Measurements from ENCODE around the gene ATP9A. TPM values are rescaled to one million over a fixed set of nuclear protein-coding genes. Genes with fewer than 3 reads are reported as not detected.

ATP9A gene
- polyA plus RNA-seq, 1 of the 3 experiments (the other 2 are of a cell fraction), result 11.0 TPM

GRCh38 chr20:51763965-51764602 lies 4.1 kb downstream of the ATP9A start:
- Histone ChIP-seq H3F3A (replicated peaks; ENCODE audit: insufficient read depth) (peaks cover 13% of the 10 kb centered on the region), H3K9me2 (no peaks in the 10 kb centered on the region), H4K20me1 (ENCODE audit: insufficient read depth) (no peaks in the 10 kb centered on the region), H3K9ac (no peak overlapping the region), H2AFZ (ENCODE audit: low read depth) (no peak overlapping the region), H3K4me2 (no peak overlapping the region), H3K36me3 (replicated peaks in 1 of 2; ENCODE audit: control insufficient read depth in 1 of 2, insufficient read depth in 2 of 2, low read length in 1 of 2) (no peaks in the 10 kb centered on the region), H3K27ac (ENCODE audit: low read depth in 2 of 2, low read length in 1 of 2) (no peak overlapping the region), H3K4me3 (ENCODE audit: low read depth in 2 of 2, low read length in 1 of 2) (no peak overlapping the region), H3K27me3 (ENCODE audit: insufficient read depth) (no peaks in the 10 kb centered on the region), H3K79me2 (ENCODE audit: insufficient read depth) (peaks cover 15% of the 10 kb centered on the region; the same call in 1 of the 2 replicates), H3K9me3 (no peaks in the 10 kb centered on the region), H3K4me1 (ENCODE audit: control insufficient read depth in 1 of 2, insufficient read depth in 2 of 2, low read depth in 1 of 2, low read length in 1 of 2) (no peaks in the 10 kb centered on the region; a peak in 2 of 4 replicates)
- TF ChIP-seq GATA2 (CRISPR knock-in tag; IDR thresholded peaks at IDR 0.05), result no peak
- TF ChIP-seq, protein P1, sequence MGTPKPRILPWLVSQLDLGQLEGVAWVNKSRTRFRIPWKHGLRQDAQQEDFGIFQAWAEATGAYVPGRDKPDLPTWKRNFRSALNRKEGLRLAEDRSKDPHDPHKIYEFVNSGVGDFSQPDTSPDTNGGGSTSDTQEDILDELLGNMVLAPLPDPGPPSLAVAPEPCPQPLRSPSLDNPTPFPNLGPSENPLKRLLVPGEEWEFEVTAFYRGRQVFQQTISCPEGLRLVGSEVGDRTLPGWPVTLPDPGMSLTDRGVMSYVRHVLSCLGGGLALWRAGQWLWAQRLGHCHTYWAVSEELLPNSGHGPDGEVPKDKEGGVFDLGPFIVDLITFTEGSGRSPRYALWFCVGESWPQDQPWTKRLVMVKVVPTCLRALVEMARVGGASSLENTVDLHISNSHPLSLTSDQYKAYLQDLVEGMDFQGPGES (IDR thresholded peaks at IDR 0.05; ENCODE audit: low read depth, low read length), result no peak
- TF ChIP-seq MEF2A (IDR thresholded peaks at IDR 0.05; ENCODE audit: borderline replicate concordance, low read depth), result no peak
- no peak for TF ChIP-seq SIN3A (IDR thresholded peaks at IDR 0.05; ENCODE audit: borderline replicate concordance, low read depth, low read length)
- no peak for TF ChIP-seq TEAD4 (IDR thresholded peaks at IDR 0.05; ENCODE audit: borderline replicate concordance, insufficient read depth)
- no peak for TF ChIP-seq EZH2phosphoT487 (IDR thresholded peaks at IDR 0.05; ENCODE audit: borderline replicate concordance, low read depth)
- no peak for TF ChIP-seq FOSL2 (IDR thresholded peaks at IDR 0.05; ENCODE audit: borderline replicate concordance, low read depth)
- TF ChIP-seq RCOR1 (IDR thresholded peaks at IDR 0.05; ENCODE audit: low read length), result no peak
- TF ChIP-seq NFIC (IDR thresholded peaks at IDR 0.05; ENCODE audit: borderline replicate concordance), result no peak
- TF ChIP-seq PBX3 (IDR thresholded peaks at IDR 0.05), result no peak
- no peak for DNase-seq
- WGBS (ENCODE audit: low lambda C conversion rate), result 95% methylated on average over 6 of the region's 6 CpGs
- CTCF ChIA-PET, result interaction anchor here (1.0 to 1.5 kb wide), 3 partner anchors 15 to 319 kb away, joined by 3 to 5 read pairs (median 4); no protein-coding TSS in a partner anchor
- POLR2A ChIA-PET, result no interaction called here

DNA sequence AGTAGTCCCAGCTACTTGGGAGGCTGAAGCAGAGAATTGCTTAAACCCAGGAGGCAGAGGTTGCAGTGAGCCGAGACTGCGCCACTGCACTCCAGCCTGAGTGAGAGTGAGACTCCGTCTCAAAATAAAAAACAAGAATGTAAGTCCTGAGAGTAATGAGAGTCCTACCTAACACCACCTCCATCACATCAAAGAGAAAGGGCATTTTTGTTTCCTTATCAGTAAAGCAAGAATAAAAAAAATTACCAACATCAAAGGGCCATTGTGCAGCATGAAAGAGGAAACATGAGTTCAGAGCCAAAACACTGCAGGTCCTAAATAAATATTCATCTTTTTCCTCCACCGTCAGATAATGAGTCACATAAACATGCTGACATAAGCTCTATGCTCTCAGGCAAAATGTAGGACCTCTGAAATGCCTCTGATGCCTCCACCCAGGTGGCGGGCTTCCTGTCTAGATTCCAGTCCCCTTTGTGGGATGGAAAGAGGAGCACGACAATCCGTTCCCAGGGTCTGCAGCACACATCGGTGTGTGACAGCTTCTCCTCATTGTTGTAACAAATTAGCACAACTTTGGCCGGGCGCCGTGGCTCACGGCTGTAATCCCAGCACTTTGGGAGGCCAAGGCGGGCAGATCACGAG lies 7.2 kb downstream of the ATP9A start:
- Histone ChIP-seq H4K20me1 (ENCODE audit: insufficient read depth) (no peaks in the 10 kb centered on the region), H3K4me2 (no peak overlapping the region), H3K9me2 (no peaks in the 10 kb centered on the region), H3K27me3 (ENCODE audit: insufficient read depth) (no peaks in the 10 kb centered on the region), H3K36me3 (replicated peaks in 1 of 2; ENCODE audit: control insufficient read depth in 1 of 2, insufficient read depth in 2 of 2, low read length in 1 of 2) (no peaks in the 10 kb centered on the region), H3K27ac (ENCODE audit: low read depth in 2 of 2, low read length in 1 of 2) (no peak overlapping the region), H3F3A (replicated peaks; ENCODE audit: insufficient read depth) (peaks cover 8% of the 10 kb centered on the region), H3K79me2 (ENCODE audit: insufficient read depth) (peaks cover 7% of the 10 kb centered on the region; the same call in 1 of the 2 replicates), H3K9me3 (no peaks in the 10 kb centered on the region), H3K9ac (no peak overlapping the region), H2AFZ (ENCODE audit: low read depth) (no peak overlapping the region), H3K4me3 (ENCODE audit: low read depth in 2 of 2, low read length in 1 of 2) (no peak overlapping the region), H3K4me1 (ENCODE audit: control insufficient read depth in 1 of 2, insufficient read depth in 2 of 2, low read depth in 1 of 2, low read length in 1 of 2) (peaks cover 0 to 8% of the 10 kb centered on the region in 2 experiments; a peak in 1 of 4 replicates)
- 80% methylated on average over 14 of the region's 14 CpGs for WGBS (ENCODE audit: low lambda C conversion rate)
- ChIA-PET CTCF (interaction anchor here (1.3 kb wide), 1 partner anchor 39 kb away, joined by 5 read pairs; no protein-coding TSS in a partner anchor), POLR2A (no interaction called here)
- no peak for TF ChIP-seq CHD2 (IDR thresholded peaks at IDR 0.05; ENCODE audit: low read length, partially characterized antibody)
- 0 out of 2 replicates have a peak, but pooled peaks have one; percentile 3 for TF ChIP-seq FOSL2 (IDR thresholded peaks at IDR 0.05; ENCODE audit: borderline replicate concordance, low read depth)
- TF ChIP-seq, protein P1 (IDR thresholded peaks at IDR 0.05; ENCODE audit: low read depth, low read length), result no peak
- TF ChIP-seq GATA2 (CRISPR knock-in tag; IDR thresholded peaks at IDR 0.05), result no peak
- DNase-seq, result no peak
